B cell (primary cell): Measurements from ENCODE around the gene ACIN1. TPM values are rescaled to one million over a fixed set of nuclear protein-coding genes. Genes with fewer than 3 reads are reported as not detected.

Experiments
- ATAC-seq: fragments of 200-7000 bp; cut with Tn5 transposase; one replicate; pipeline ENCODE4 v1.10.0; 2021; ENCODE audit warnings: low read depth, mild to moderate bottlenecking, moderate number of reproducible peaks, moderate library complexity
- CTCF ChIA-PET: fragments of 350-600 bp; sonication (Branson Sonifier 250); formaldehyde crosslinking; loops from one replicate; lab custom pipeline; 2021; ENCODE audit warnings: antibody characterized with exemption, inconsistent platforms; lab: Charles Lee
- POLR2A ChIA-PET: fragments of 350-600 bp; sonication (Branson Sonifier 250); formaldehyde crosslinking; loops from one replicate; lab custom pipeline; 2021; ENCODE audit warnings: antibody characterized with exemption; lab: Charles Lee
- DNase-seq: peaks from one replicate; pipeline ENCODE4 v3.0.0; 2013
- H2AFZ ChIP-seq: 2 replicates; pipeline ENCODE4 v1.6.1; 2012; ENCODE audit warnings: mild to moderate bottlenecking, low read depth, low read length; ENCODE audit not compliant: insufficient read depth, poor library complexity, severe bottlenecking
- H3K27ac ChIP-seq, 2 donors: 1 replicate in 1 of 2; 2 replicates in 1 of 2; pipeline ENCODE4 v1.5.1; 2012 to 2013; ENCODE audit warnings: low read length in 2 of 2, mild to moderate bottlenecking in 2 of 2, moderate library complexity in 1 of 2
- H3K27me3 ChIP-seq, 4 experiments: fragments of 200-600 bp in 1 of 4; sonication (generic) in 1 of 4; replicated peaks in 1 of 4; 1 replicate in 2 of 4; 2 replicates in 2 of 4; pipeline versions ENCODE4 v1.6.1 to v1.7.0; 2013 to 2016; ENCODE audit warnings: low read length in 3 of 4, mild to moderate bottlenecking in 2 of 4, mixed read lengths in 1 of 4, moderate library complexity in 1 of 4; ENCODE audit not compliant: insufficient read depth in 4 of 4, control insufficient read depth in 3 of 4; ENCODE audit errors: control extremely low read depth in 1 of 4
- H3K36me3 ChIP-seq, 2 experiments: replicated peaks in 1 of 2; 1 replicate in 1 of 2; 2 replicates in 1 of 2; pipeline versions ENCODE4 v1.6.1 to v1.7.1; 2013; ENCODE audit warnings: low read length in 1 of 2; ENCODE audit not compliant: insufficient read depth in 2 of 2, control insufficient read depth in 1 of 2; ENCODE audit errors: control extremely low read depth in 1 of 2, extremely low read depth in 1 of 2
- H3K4me1 ChIP-seq, 2 donors: fragments of 200-600 bp in 1 of 2; sonication (generic) in 1 of 2; 1 replicate in 1 of 2; 2 replicates in 1 of 2; pipeline versions ENCODE4 v1.5.1 to v1.6.1; 2013 to 2017; ENCODE audit warnings: low read length in 2 of 2; ENCODE audit not compliant: control insufficient read depth in 2 of 2, insufficient read depth in 2 of 2
- H3K4me2 ChIP-seq: replicated peaks from 2 replicates; pipeline ENCODE3; 2012; ENCODE audit warnings: mild to moderate bottlenecking, low read depth, low read length; ENCODE audit not compliant: poor library complexity, severe bottlenecking
- H3K4me3 ChIP-seq, 5 experiments: fragments of 200-600 bp in 1 of 5; sonication (generic) in 1 of 5; 1 replicate in 3 of 5; 2 replicates in 2 of 5; pipeline versions ENCODE4 v1.5.1 to v1.7.0; 2011 to 2016; ENCODE audit warnings: low read length in 4 of 5, mild to moderate bottlenecking in 4 of 5, low read depth in 2 of 5, control low read depth in 1 of 5, moderate library complexity in 1 of 5; ENCODE audit not compliant: insufficient read depth in 1 of 5; ENCODE audit errors: control extremely low read depth in 1 of 5, extremely low read depth in 1 of 5
- H3K79me2 ChIP-seq: fragments of 200-600 bp; sonication (generic); one replicate; pipeline ENCODE4 v1.6.0; 2016; ENCODE audit warnings: low read length; ENCODE audit not compliant: control insufficient read depth, insufficient read depth
- H3K9ac ChIP-seq: fragments of 200-600 bp; sonication (generic); 2 replicates; pipeline ENCODE4 v1.6.1; 2017; ENCODE audit warnings: mild to moderate bottlenecking, low read length, moderate library complexity
- H3K9me3 ChIP-seq, 3 donors: one replicate each; pipeline versions ENCODE4 v1.6.1 to v1.7.1; 2013; ENCODE audit warnings: low read length in 2 of 3; ENCODE audit not compliant: control insufficient read depth in 2 of 3, insufficient read depth in 1 of 3; ENCODE audit errors: control extremely low read depth in 1 of 3
- H4K20me1 ChIP-seq: 2 replicates; pipeline ENCODE4 v1.6.0; 2012; ENCODE audit warnings: mild to moderate bottlenecking, low read length; ENCODE audit not compliant: insufficient read depth, control insufficient read depth, poor library complexity, severe bottlenecking
- H3K27ac Mint-ChIP-seq: one replicate; pipeline ENCODE4 v1.8.0; 2021; ENCODE audit warnings: mixed read lengths
- H3K27me3 Mint-ChIP-seq: one replicate; pipeline ENCODE4 v1.8.0; 2021; ENCODE audit warnings: mixed read lengths
- H3K4me1 Mint-ChIP-seq: one replicate; pipeline ENCODE4 v1.8.0; 2021; ENCODE audit warnings: mixed read lengths
- H3K4me3 Mint-ChIP-seq: one replicate; pipeline ENCODE4 v1.8.0; 2021; ENCODE audit warnings: mixed read lengths
- H3K9me3 Mint-ChIP-seq: one replicate; pipeline ENCODE4 v1.8.0; 2022; ENCODE audit warnings: mixed read lengths; ENCODE audit not compliant: insufficient read depth
- EZH2 ChIP-seq: IDR thresholded peaks from 2 replicates; pipeline ENCODE4 v1.6.1; 2012; ENCODE audit warnings: borderline replicate concordance, low read depth, mild to moderate bottlenecking, moderate library complexity, low read length; ENCODE audit not compliant: insufficient read depth, poor library complexity, severe bottlenecking
- WGBS: methylation state at CpG from one replicate; pipeline ENCODE4 v1.1.5; 2013; ENCODE audit warnings: missing lambda C conversion rate; ENCODE audit not compliant: insufficient coverage; 5-methylcytosine and 5-hydroxymethylcytosine counted together
- intact Hi-C: fragments of 100-400 bp; cut with micrococcal nuclease; formaldehyde crosslinking; loops from one replicate; pipeline ENCODE4 v1.10.0; 2022
- polyA plus RNA-seq: library from polyadenylated mRNA; depleted of rRNA; stranded (reverse); fragments of >200 nt; gene quantifications from 2 replicates; pipeline ENCODE4 v1.2.3, GENCODE V29; 2012
- total RNA-seq, 2 donors: library from RNA; stranded (reverse); fragments of 120-200 nt in 1 of 2; gene quantifications; 1 replicate in 1 of 2; 2 replicates in 1 of 2; pipeline versions ENCODE4 v1.2.3 to v1.2.4, GENCODE V29; 2013 to 2022
- TF ChIP-seq, protein P1 (sequence below): fragments of 200-600 bp; IDR thresholded peaks from one replicate; pipeline ENCODE4 v1.8.0; 2022; ENCODE audit warnings: antibody characterized with exemption, mild to moderate bottlenecking

Gene ACIN1
- total and polyA plus RNA-seq, 2 donors (not counting 1 experiment from before 2014, with no cell fraction given) = 178 to 359 TPM

GRCh38 chr14:23106747-23107045 is 11.8 kb upstream of the ACIN1 start:
- no peaks in the 10 kb centered on the region for H3K4me1 ChIP-seq
- peaks cover 8% of the 10 kb centered on the region for H3K4me1 Mint-ChIP-seq
- POLR2A ChIA-PET = no interaction called here
- no peak overlapping the region for H3K27ac ChIP-seq
- TF ChIP-seq, protein P1, sequence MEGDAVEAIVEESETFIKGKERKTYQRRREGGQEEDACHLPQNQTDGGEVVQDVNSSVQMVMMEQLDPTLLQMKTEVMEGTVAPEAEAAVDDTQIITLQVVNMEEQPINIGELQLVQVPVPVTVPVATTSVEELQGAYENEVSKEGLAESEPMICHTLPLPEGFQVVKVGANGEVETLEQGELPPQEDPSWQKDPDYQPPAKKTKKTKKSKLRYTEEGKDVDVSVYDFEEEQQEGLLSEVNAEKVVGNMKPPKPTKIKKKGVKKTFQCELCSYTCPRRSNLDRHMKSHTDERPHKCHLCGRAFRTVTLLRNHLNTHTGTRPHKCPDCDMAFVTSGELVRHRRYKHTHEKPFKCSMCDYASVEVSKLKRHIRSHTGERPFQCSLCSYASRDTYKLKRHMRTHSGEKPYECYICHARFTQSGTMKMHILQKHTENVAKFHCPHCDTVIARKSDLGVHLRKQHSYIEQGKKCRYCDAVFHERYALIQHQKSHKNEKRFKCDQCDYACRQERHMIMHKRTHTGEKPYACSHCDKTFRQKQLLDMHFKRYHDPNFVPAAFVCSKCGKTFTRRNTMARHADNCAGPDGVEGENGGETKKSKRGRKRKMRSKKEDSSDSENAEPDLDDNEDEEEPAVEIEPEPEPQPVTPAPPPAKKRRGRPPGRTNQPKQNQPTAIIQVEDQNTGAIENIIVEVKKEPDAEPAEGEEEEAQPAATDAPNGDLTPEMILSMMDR = no peak
- TF ChIP-seq EZH2 = no peak
- H3K9me3 ChIP-seq = peaks cover 0 to 7% (median 0%) of the 10 kb centered on the region in 3 donors
- H2AFZ ChIP-seq = no peak overlapping the region
- H3K27ac Mint-ChIP-seq = no peak overlapping the region
- H4K20me1 ChIP-seq = no peaks in the 10 kb centered on the region
- ATAC-seq = no peak
- H3K4me2 ChIP-seq = no peak overlapping the region
- H3K4me3 Mint-ChIP-seq = no peak overlapping the region
- H3K9me3 Mint-ChIP-seq = no peaks in the 10 kb centered on the region
- no peak for DNase-seq
- no peak overlapping the region for H3K9ac ChIP-seq
- H3K4me3 ChIP-seq = no peak overlapping the region
- H3K36me3 ChIP-seq = no peaks in the 10 kb centered on the region
- CTCF ChIA-PET = interaction anchor here (0.9 to 2.1 kb wide), 2 partner anchors 12 to 29 kb away, joined by 3 to 5 read pairs; partner anchors contain the start of genes ACIN1 and C14orf119
- no peaks in the 10 kb centered on the region for H3K79me2 ChIP-seq
- peaks cover 0 to 12% (median 3%) of the 10 kb centered on the region in 4 experiments for H3K27me3 ChIP-seq
- no peaks in the 10 kb centered on the region for H3K27me3 Mint-ChIP-seq
- intact Hi-C loops = no loop called here

GRCh38 chr14:23105348-23105824 is 10.4 kb upstream of the ACIN1 start:
- H3K4me3 Mint-ChIP-seq = no peak overlapping the region
- Histone ChIP-seq H3K36me3 (no peaks in the 10 kb centered on the region), H3K4me2 (no peak overlapping the region), H3K9me3 (peaks cover 0 to 7% (median 0%) of the 10 kb centered on the region in 3 donors), H4K20me1 (no peaks in the 10 kb centered on the region), H3K9ac (no peak overlapping the region), H3K4me3 (no peak overlapping the region), H3K27ac (no peak overlapping the region), H3K4me1 (no peaks in the 10 kb centered on the region), H2AFZ (no peak overlapping the region), H3K79me2 (peaks cover 1% of the 10 kb centered on the region), H3K27me3 (peaks cover 0 to 2% (median 0%) of the 10 kb centered on the region in 4 experiments)
- H3K27me3 Mint-ChIP-seq = no peaks in the 10 kb centered on the region
- no peak overlapping the region for H3K27ac Mint-ChIP-seq
- ChIA-PET CTCF (interaction anchor here (1.1 to 2.1 kb wide), 2 partner anchors 15 to 28 kb away, joined by 3 to 5 read pairs; no protein-coding TSS in a partner anchor), POLR2A (interaction anchor here (0.9 kb wide), 1 partner anchor 10 kb away, joined by 8 read pairs; the partner anchor contains the start of genes ACIN1 and C14orf119)
- intact Hi-C loops = no loop called here
- DNase-seq = no peak
- peaks cover 9% of the 10 kb centered on the region for H3K4me1 Mint-ChIP-seq
- TF ChIP-seq, protein P1 = no peak
- TF ChIP-seq EZH2 = no peak
- 92% methylated on average over 2 of the region's 4 CpGs for WGBS
- H3K9me3 Mint-ChIP-seq = no peaks in the 10 kb centered on the region
- no peak for ATAC-seq
